Measurements from ENCODE around the gene OR13G1. TPM values are rescaled to one million over a fixed set of nuclear protein-coding genes. Genes with fewer than 3 reads are reported as not detected.
"Not testable (repeated sequence)": the region's sequence is repeated elsewhere in the genome, so short reads cannot be mapped to it uniquely, and the experiment has no call there.

The OR13G1 gene, protein sequence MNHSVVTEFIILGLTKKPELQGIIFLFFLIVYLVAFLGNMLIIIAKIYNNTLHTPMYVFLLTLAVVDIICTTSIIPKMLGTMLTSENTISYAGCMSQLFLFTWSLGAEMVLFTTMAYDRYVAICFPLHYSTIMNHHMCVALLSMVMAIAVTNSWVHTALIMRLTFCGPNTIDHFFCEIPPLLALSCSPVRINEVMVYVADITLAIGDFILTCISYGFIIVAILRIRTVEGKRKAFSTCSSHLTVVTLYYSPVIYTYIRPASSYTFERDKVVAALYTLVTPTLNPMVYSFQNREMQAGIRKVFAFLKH
- not detected in 2 replicates for total RNA-seq
- long read RNA-seq = 0 reads

DNA sequence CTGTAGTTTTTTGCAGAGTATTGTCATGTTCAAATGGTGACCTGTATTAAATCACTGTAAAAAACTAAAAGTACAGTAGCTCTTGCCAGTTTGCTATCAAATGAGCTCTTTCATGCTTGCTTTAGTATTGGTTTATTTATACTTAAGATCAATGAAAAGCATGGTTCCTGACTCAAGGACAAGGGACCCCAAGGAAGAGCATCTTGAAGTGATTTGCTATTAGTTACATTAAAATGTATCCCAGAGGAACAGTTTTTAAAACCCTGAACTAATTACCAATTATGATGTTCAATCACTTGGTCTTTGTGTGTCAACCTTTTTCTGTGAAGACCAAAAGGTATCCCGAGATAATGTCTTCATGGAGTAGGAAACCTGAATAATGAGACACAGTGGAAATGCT is at the start of gene OR13G1:
OR13G1 (minus strand) TSS at position 101 of the 400 bp plus-strand sequence. CDS start 6,698 bp downstream, outside the sequence.
- Mint-ChIP-seq H3K4me1 (ENCODE audit: low read depth) (no peaks in the 10 kb centered on the region), H3K27ac (no peak within 1 kb of the TSS), H3K9me3 (ENCODE audit: low read depth) (no peaks in the 10 kb centered on the region), H3K27me3 (no peaks in the 10 kb centered on the region), H3K4me3 (ENCODE audit: low read depth) (no peak within 1 kb of the TSS), H3K36me3 (ENCODE audit: insufficient read depth) (no peaks in the 10 kb centered on the region)
- no peak for DNase-seq (ENCODE audit: low spot score, unreplicated experiment)
- TF ChIP-seq, protein P1, sequence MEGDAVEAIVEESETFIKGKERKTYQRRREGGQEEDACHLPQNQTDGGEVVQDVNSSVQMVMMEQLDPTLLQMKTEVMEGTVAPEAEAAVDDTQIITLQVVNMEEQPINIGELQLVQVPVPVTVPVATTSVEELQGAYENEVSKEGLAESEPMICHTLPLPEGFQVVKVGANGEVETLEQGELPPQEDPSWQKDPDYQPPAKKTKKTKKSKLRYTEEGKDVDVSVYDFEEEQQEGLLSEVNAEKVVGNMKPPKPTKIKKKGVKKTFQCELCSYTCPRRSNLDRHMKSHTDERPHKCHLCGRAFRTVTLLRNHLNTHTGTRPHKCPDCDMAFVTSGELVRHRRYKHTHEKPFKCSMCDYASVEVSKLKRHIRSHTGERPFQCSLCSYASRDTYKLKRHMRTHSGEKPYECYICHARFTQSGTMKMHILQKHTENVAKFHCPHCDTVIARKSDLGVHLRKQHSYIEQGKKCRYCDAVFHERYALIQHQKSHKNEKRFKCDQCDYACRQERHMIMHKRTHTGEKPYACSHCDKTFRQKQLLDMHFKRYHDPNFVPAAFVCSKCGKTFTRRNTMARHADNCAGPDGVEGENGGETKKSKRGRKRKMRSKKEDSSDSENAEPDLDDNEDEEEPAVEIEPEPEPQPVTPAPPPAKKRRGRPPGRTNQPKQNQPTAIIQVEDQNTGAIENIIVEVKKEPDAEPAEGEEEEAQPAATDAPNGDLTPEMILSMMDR (IDR thresholded peaks at IDR 0.05; ENCODE audit: unreplicated experiment) = no peak

DNA sequence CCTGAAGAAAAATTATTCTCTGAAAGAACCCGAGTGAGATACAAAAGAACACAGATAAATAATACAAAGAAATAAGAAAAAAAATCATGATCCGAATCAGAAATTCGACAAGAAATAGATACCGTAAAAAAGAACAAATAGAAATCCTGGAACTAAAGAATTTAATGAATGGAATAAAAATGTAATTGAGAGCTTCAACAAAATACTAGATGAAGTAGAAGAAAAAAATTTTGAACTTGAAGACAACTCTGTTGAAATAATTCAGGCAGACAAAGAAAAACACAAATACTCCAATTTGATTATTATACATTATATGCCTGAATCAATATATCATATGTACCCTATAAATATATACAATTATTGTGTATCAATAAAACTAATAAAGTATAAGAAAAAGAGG is 41.7 kb upstream of the OR13G1 start:
- Mint-ChIP-seq H3K27ac (no peak overlapping the region), H3K9me3 (ENCODE audit: low read depth) (peaks cover 18% of the 10 kb centered on the region), H3K27me3 (no peaks in the 10 kb centered on the region), H3K36me3 (ENCODE audit: insufficient read depth) (no peaks in the 10 kb centered on the region), H3K4me1 (ENCODE audit: low read depth) (peaks cover 2% of the 10 kb centered on the region), H3K4me3 (ENCODE audit: low read depth) (no peak overlapping the region)
- TF ChIP-seq, protein P1 (IDR thresholded peaks at IDR 0.05; ENCODE audit: unreplicated experiment) = no peak
- DNase-seq (ENCODE audit: low spot score, unreplicated experiment) = no peak

DNA sequence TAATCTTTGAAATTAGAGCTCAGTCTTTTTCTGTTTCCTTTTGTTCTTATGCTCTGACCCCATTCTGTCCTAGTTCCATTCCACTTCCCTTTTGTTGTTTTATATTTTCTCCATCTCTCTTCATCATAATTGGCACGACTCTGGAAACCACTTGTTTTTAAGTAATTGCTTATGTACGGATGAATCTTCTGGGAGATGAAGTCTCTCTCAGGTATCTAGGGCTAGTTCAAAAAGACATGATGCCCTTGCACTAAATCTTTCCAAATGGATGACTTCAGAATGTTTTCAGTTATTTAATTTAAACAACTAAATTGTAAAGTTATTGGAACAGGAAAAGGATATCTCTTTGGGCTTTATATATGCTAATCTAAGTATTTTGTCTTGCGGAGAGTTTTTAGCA is 37.0 kb upstream of the OR13G1 start, which contains the start of gene OR6F1:
OR6F1 (minus strand) TSS at position 101 of the 400 bp plus-strand sequence. CDS start 3,891 bp downstream, outside the sequence.
- DNase-seq (ENCODE audit: low spot score, unreplicated experiment) = no peak
- peaks cover 10% of the 10 kb centered on the region for H3K9me3 Mint-ChIP-seq (ENCODE audit: low read depth)
- TF ChIP-seq, protein P1 (IDR thresholded peaks at IDR 0.05; ENCODE audit: unreplicated experiment) = no peak
- H3K36me3 Mint-ChIP-seq (ENCODE audit: insufficient read depth) = no peaks in the 10 kb centered on the region
- H3K4me3 Mint-ChIP-seq (ENCODE audit: low read depth) = no peak within 1 kb of the TSS
- no peaks in the 10 kb centered on the region for H3K4me1 Mint-ChIP-seq (ENCODE audit: low read depth)
- no peaks in the 10 kb centered on the region for H3K27me3 Mint-ChIP-seq
- H3K27ac Mint-ChIP-seq = no peak within 1 kb of the TSS

DNA sequence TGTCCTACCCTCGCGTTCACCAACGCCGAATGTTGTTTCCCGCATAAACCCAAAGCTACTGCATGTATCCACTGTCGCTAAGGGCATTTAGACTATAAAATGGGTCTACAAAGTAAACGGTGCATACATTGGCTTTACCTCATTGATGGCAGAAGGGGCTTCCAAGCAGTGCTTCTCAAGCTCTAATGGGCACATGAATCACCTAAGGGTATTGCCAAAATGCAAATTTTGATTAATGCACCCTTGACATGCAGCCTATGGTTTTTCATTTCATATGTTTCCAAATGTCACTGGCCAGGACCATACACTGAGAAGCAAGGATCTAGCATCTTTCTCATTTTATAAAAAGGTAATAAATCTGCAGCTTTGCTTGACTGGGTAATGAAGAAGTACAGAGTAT is 34.2 kb upstream of the OR13G1 start:
- no peaks in the 10 kb centered on the region for H3K27me3 Mint-ChIP-seq

DNA sequence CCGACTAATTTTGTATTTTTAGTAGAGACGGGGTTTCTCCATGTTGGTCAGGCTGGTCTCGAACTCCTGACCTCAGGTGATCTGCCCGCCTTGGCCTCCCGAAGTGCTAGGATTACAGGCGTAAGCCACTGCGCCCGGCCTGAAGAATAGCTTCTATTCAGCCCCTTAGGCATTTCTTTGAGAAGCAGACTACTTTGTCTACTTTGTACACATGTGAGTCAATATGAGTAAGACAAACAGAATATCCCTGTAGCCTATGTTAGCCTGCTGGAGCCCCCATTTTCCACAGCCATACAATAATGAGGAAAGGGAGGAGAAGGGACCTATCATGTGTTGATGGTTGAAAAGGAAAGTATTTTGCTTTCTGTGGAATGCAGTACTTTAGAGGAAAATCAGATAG is 31.1 kb upstream of the OR13G1 start:
- H3K36me3 Mint-ChIP-seq (ENCODE audit: insufficient read depth); H3K27ac Mint-ChIP-seq; DNase-seq (ENCODE audit: low spot score, unreplicated experiment); H3K27me3 Mint-ChIP-seq; H3K4me3 Mint-ChIP-seq (ENCODE audit: low read depth); H3K4me1 Mint-ChIP-seq (ENCODE audit: low read depth): not testable (repeated sequence)
- peaks cover 22% of the 10 kb centered on the region for H3K9me3 Mint-ChIP-seq (ENCODE audit: low read depth)

More for the DNA sequence above, 34.2 kb upstream of the OR13G1 start:
- no peak overlapping the region for H3K27ac Mint-ChIP-seq
- no peak for DNase-seq (ENCODE audit: low spot score, unreplicated experiment)
- H3K4me3 Mint-ChIP-seq (ENCODE audit: low read depth) = no peak overlapping the region
- no peaks in the 10 kb centered on the region for H3K4me1 Mint-ChIP-seq (ENCODE audit: low read depth)
- H3K9me3 Mint-ChIP-seq (ENCODE audit: low read depth) = peaks cover 13% of the 10 kb centered on the region
- TF ChIP-seq, protein P1 (IDR thresholded peaks at IDR 0.05; ENCODE audit: unreplicated experiment) = no peak
- H3K36me3 Mint-ChIP-seq (ENCODE audit: insufficient read depth) = no peaks in the 10 kb centered on the region

DNA sequence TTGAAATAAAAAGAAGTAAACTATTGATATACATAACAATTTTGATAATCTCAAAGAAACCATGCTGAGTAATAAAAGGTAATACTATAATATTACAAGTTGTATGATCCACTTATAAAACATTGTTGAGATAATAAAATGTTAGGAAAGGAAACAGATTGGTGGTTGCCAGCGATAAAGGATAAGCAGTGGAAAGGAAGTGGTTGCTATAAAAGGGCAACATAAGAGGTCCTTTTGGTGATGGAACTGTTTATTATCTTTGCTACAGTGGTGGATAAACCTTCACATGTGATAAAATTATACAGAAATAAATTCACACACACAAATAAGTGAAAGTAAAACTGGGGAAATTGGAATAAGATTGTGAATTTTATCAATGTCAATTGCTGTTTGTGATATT is 21.8 kb upstream of the OR13G1 start:
- Mint-ChIP-seq H3K36me3 (ENCODE audit: insufficient read depth) (no peaks in the 10 kb centered on the region), H3K9me3 (ENCODE audit: low read depth) (peaks cover 30% of the 10 kb centered on the region), H3K27ac (no peak overlapping the region), H3K4me1 (ENCODE audit: low read depth) (no peaks in the 10 kb centered on the region), H3K27me3 (no peaks in the 10 kb centered on the region), H3K4me3 (ENCODE audit: low read depth) (no peak overlapping the region)
- DNase-seq (ENCODE audit: low spot score, unreplicated experiment) = no peak
- TF ChIP-seq, protein P1 (IDR thresholded peaks at IDR 0.05; ENCODE audit: unreplicated experiment) = no peak
